Uterus (tissue), 4 donors: ENCODE results near the gene CDH12. TPM values are rescaled to one million over a fixed set of nuclear protein-coding genes. Genes with fewer than 3 reads are reported as not detected.
"Not testable (repeated sequence)": the region's sequence is repeated elsewhere in the genome, so short reads cannot be mapped to it uniquely, and the experiment has no call there.

Experiments used
- DNase-seq, 2 donors: peaks; one replicate each; pipeline ENCODE4 v3.0.0-alpha.2; 2019 to 2020
- H3K27ac ChIP-seq, 2 donors: fragments of 200-600 bp; sonication (generic); 1 replicate in 1 of 2; 2 replicates in 1 of 2; pipeline ENCODE4 v1.5.1; 2016 to 2018
- H3K27me3 ChIP-seq, 2 donors: fragments of 200-600 bp; sonication (generic); one replicate each; pipeline ENCODE4 v1.5.1; 2018 to 2019; ENCODE audit warnings: control low read depth in 1 of 2
- H3K36me3 ChIP-seq, 2 donors: fragments of 200-600 bp; sonication (generic); one replicate each; pipeline ENCODE4 v1.5.1; 2019; ENCODE audit warnings: control low read depth in 1 of 2
- H3K4me1 ChIP-seq, 2 donors: fragments of 200-600 bp; sonication (generic); one replicate each; pipeline ENCODE4 v1.5.1; 2018 to 2019; ENCODE audit warnings: control low read depth in 1 of 2
- H3K4me3 ChIP-seq, 2 donors: fragments of 200-600 bp; sonication (generic); 1 replicate in 1 of 2; 2 replicates in 1 of 2; pipeline ENCODE4 v1.5.1; 2018 to 2019; ENCODE audit warnings: mild to moderate bottlenecking in 1 of 2
- H3K9me3 ChIP-seq, 2 donors: fragments of 200-600 bp; sonication (generic); one replicate each; pipeline ENCODE4 v1.5.1; 2019; ENCODE audit warnings: control low read depth in 1 of 2
- CTCF ChIP-seq, 4 experiments: fragments of 200-600 bp in 2 of 4; fragments of 450-650 bp in 2 of 4; sonication (generic) in 2 of 4; IDR thresholded peaks; one replicate each; pipeline ENCODE4 v1.5.1; 2016 to 2019; ENCODE audit warnings: antibody characterized with exemption in 4 of 4, mild to moderate bottlenecking in 2 of 4, moderate library complexity in 1 of 4
- POLR2A ChIP-seq, 2 donors: fragments of 450-650 bp; IDR thresholded peaks; one replicate each; pipeline ENCODE4 v1.6.1; 2016; ENCODE audit warnings: antibody characterized with exemption in 2 of 2, mild to moderate bottlenecking in 1 of 2, moderate library complexity in 1 of 2
- intact Hi-C: fragments of 100-400 bp; cut with DNase I; formaldehyde crosslinking; loops from one replicate; pipeline ENCODE4 v1.15.1; 2023; ENCODE audit warnings: low total_unique reads
- total RNA-seq, 4 donors: library from RNA; depleted of rRNA in 3 of 4; stranded (reverse); fragments of >200 nt in 3 of 4; gene quantifications; one replicate each; pipeline versions ENCODE4 v1.1.0 to v1.2.4, GENCODE V29; 2014 to 2023
- donor health status: DM: yes; HTN: yes; CAD: no.

Gene CDH12
- total RNA-seq, 4 donors from 2014 or later: 0.37 to 2.0 TPM; not detected in 2

GRCh38 chr5:22242532-22242931 is 610.6 kb downstream of the CDH12 start:
- DNase-seq: no peak
- Histone ChIP-seq H3K36me3 (no peaks in the 10 kb centered on the region), H3K27me3 (no peaks in the 10 kb centered on the region), H3K4me3 (no peak overlapping the region), H3K4me1 (no peaks in the 10 kb centered on the region), H3K27ac (no peak overlapping the region), H3K9me3 (no peaks in the 10 kb centered on the region)
- TF ChIP-seq POLR2A (IDR thresholded peaks at IDR 0.05): no peak
- no peak for TF ChIP-seq CTCF (IDR thresholded peaks at IDR 0.05)
- intact Hi-C loops: no loop called here

- intact Hi-C loops: no loop called here
- no peak for TF ChIP-seq POLR2A (IDR thresholded peaks at IDR 0.05)
- no peak for TF ChIP-seq CTCF (IDR thresholded peaks at IDR 0.05)
Measured at GRCh38 chr5:22238047-22238446, 615.1 kb downstream of the CDH12 start.

GRCh38 chr5:22226423-22226822 is 626.7 kb downstream of the CDH12 start:
- Histone ChIP-seq H3K27me3 (no peaks in the 10 kb centered on the region), H3K4me1 (no peaks in the 10 kb centered on the region), H3K36me3 (no peaks in the 10 kb centered on the region), H3K4me3 (no peak overlapping the region), H3K9me3 (no peaks in the 10 kb centered on the region), H3K27ac (no peak overlapping the region)
- intact Hi-C loops: no loop called here
- no peak for DNase-seq
- TF ChIP-seq POLR2A (IDR thresholded peaks at IDR 0.05) (no peak), CTCF (IDR thresholded peaks at IDR 0.05) (no peak)

More at GRCh38 chr5:22238047-22238446, 615.1 kb downstream of the CDH12 start:
- no peaks in the 10 kb centered on the region for H3K27me3 ChIP-seq
- H3K27ac ChIP-seq: no peak overlapping the region
- no peaks in the 10 kb centered on the region for H3K36me3 ChIP-seq
- no peaks in the 10 kb centered on the region for H3K4me1 ChIP-seq
- DNase-seq: no peak
- no peaks in the 10 kb centered on the region for H3K9me3 ChIP-seq
- H3K4me3 ChIP-seq: no peak overlapping the region

GRCh38 chr5:22223079-22223478 is 630.1 kb downstream of the CDH12 start:
- DNase-seq: no peak
- Histone ChIP-seq H3K4me1 (no peaks in the 10 kb centered on the region), H3K36me3 (no peaks in the 10 kb centered on the region), H3K27me3 (no peaks in the 10 kb centered on the region), H3K4me3 (no peak overlapping the region), H3K9me3 (no peaks in the 10 kb centered on the region), H3K27ac (no peak overlapping the region)
- intact Hi-C loops: no loop called here
- no peak for TF ChIP-seq CTCF (IDR thresholded peaks at IDR 0.05)
- TF ChIP-seq POLR2A (IDR thresholded peaks at IDR 0.05): no peak

GRCh38 chr5:22213703-22214495 is 639.2 kb downstream of the CDH12 start:
- H3K4me3 ChIP-seq, H3K4me1 ChIP-seq, H3K36me3 ChIP-seq, DNase-seq, H3K27ac ChIP-seq, H3K9me3 ChIP-seq, intact Hi-C loops, H3K27me3 ChIP-seq: not testable (repeated sequence)

GRCh38 chr5:22212254-22212991 is 640.7 kb downstream of the CDH12 start:
- H3K27ac ChIP-seq, intact Hi-C loops, DNase-seq, H3K36me3 ChIP-seq, H3K4me1 ChIP-seq, H3K9me3 ChIP-seq, H3K4me3 ChIP-seq, H3K27me3 ChIP-seq: not testable (repeated sequence)

GRCh38 chr5:22208463-22208862 is 644.7 kb downstream of the CDH12 start:
- H3K27me3 ChIP-seq, H3K27ac ChIP-seq, H3K36me3 ChIP-seq, intact Hi-C loops, H3K4me1 ChIP-seq, DNase-seq, H3K9me3 ChIP-seq, H3K4me3 ChIP-seq: not testable (repeated sequence)

GRCh38 chr5:22188651-22189050 is 664.5 kb downstream of the CDH12 start:
- H3K27me3 ChIP-seq, H3K36me3 ChIP-seq, H3K4me3 ChIP-seq, DNase-seq, H3K4me1 ChIP-seq, H3K27ac ChIP-seq, H3K9me3 ChIP-seq, intact Hi-C loops: not testable (repeated sequence)
